Midbrain (tissue), 1 donor: ENCODE results near the gene FABP1.

Experiments
- DNase-seq: peaks from one replicate; lab custom pipeline; 2025; lab: John Stamatoyannopoulos, UW

The FABP1 gene

DNA sequence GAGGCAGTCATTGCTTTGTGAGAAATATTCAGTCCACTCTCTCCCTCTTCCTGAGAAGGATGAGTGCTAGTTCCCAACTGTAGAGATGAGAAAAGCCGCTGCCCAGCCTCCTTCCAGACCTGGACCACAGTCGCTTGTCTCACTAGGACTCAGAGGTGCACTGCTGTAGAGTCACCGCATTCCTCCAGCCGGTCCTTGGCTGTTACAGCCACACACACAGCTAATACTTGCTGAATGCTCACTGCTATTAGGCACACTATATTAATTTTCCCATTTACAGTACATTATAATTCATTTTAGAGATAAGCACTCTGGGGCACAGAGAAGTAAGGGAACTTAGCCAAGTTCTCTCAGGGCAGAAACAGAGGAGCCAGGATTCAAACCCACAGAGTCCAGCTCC, 10.0 kb upstream of the FABP1 start:
- DNase-seq = no peak

DNA sequence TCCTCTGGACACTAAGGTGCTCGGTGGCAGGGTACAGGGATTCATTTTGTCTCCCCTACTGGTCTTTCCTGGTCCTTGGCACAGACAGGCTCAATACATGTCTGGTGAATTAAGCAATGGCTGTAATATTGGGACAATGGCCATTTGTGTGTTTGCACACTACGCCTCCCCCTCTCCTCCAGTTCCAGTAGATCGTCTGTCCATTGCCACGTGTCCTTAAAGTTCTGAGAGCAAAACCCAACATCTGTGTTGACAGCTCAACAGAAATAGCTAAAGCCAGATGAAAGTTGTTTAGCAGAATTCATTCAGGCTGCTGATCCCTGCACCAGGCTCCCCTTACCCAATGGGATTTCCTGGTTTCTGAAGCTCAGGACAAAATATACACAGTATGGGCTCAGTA, 9.0 kb upstream of the FABP1 start:
- peak; percentile 53 for DNase-seq

DNA sequence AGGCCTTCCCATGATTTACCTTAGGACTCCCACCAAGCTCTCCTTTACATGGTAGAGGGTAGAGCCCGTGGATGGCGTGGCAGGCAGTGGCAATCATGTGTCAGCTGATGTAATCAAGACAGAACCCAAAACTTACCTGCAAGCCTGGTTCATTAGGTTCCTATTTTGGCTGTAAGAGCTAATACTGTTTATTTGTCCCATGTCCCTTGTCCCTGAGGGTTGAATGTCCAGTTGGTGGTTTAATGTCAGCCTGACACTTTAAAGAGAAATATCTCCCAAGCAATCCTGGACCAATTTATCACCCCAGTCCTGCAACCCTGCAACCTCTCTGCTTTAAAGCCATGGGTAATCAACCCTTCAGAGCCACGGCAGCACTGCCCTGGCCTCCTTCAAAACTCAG, 6.0 kb upstream of the FABP1 start:
- no peak for DNase-seq

DNA sequence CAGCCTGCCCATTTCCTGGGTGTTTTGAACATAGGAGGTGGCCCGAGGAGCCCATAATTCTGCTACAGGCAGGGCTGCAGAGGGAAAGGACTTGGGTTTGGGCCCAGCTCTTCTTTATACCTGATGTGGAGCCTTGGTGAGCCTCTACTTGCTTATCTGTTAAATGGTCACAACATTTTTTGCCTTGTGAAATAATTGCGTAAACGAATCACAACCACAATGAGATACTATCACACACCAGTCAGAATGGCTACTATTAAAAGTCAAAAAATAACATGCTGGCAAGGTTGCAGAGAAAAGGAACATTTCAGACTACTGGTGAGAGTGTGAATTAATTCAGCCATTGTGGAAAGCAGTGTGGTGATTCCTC, 4.1 kb upstream of the FABP1 start:
- no peak for DNase-seq

DNA sequence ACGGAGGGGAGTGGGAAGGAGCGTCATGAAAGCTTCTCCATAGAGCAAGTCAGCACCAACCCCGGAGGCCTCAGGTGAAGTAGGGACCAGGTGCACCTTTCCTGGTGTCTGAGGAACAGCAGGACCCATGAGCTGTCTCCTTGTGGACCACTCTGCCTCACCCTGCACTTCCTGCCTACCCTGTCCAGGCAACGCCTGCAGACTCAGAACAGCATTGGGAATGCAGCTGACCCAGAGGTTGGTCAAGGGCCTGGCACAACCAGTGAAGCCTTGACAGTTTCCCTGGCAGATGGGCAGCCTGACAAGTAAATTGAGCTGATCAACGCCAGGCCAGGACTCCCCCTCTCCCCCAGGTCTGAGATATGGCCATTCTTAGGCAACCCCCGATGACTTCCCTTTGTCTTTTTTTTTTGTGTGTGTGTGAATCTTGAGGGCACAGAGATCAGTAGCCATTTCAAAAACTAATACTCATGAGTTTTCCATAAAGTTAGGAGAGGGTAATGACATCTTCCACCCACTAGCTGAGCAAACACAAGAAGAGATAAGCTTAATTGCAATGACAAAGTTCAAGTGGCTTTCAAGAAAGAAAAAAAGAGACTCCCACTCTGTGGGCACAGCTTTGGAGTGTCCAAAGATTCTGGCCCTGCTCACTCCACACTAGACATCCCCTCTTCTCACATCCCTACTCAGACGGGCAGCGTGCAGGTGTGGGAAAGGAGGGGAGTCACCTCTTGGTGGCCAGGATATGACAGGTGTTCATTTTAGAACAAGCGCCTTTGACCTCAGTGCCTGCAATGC, 3.5 kb upstream of the FABP1 start:
- no peak for DNase-seq

DNA sequence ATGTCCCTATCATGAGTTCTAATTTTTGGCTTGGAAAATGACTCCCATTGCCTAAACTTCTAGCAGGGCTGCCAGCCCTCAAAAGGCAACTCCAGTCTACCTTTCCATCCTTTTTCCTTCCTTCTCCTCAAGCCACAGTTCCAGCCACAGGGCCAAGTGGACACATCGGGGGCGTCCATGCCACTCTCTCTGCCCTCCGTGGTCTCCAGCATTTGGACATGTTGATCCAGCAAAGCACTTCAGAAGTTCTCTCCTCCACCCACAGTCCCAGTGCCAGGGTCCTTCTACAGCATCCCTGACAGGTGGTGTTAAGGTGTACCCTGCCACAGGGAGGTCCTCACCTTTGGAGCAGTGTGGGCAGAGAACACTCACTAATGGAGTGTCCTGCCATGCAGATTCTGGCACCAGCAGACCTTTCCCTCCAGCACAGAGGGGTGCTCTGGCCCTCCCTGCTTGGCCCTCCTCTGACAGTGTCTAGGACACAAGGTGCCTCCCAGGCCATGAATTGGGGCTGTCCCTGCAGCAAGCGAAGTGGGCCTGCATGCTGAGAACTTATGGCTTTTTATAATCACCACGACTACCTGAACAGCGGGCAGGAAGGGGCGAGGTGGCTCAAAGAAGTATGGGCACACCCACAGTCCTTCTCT, 1.6 kb upstream of the FABP1 start:
- DNase-seq = no peak

DNA sequence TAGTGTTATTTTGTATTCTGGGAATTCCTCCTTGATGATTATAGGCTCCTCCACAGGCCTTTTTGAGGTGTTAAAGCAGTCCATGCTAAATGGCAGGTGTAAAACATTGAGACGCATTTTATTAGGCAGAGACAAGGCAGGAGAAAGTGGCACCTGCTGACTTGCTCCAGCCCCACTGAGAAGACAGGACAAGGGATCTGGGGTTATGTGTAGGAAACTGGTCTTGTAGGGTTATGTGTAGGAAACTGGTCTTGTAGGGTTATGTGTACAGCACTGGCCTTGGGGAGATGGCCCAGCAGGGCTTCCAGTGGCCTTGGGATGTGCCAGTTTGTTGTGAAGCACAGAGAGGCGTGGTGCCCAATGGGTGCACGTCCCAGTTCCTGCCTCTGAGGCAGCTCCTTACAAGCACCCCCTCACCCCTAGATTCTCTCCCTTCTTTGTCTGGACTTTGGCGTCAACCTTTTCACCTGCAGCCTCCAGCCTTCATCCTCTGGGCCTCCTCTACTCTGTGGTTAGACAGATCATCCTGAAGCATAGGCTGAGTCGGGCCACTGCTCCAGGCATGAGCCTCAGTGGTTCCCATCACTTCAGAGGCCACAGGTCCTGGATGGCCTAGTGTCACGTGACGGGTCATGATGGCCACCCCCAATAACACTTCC, 921 bp upstream of the FABP1 start:
- DNase-seq = no peak

DNA sequence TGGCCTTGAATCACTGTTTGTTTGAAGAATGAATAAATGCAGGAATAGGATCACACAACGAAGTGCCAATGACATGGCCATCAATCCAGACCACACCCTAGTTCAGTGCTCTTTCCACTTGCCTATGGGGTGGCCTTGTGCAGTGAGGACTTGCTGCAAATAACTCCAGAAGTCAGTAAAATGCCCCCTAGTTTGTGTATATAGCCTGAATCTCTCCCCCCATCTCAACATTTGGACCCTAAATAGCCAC, 299 bp downstream of the FABP1 start:
- DNase-seq = no peak

DNA sequence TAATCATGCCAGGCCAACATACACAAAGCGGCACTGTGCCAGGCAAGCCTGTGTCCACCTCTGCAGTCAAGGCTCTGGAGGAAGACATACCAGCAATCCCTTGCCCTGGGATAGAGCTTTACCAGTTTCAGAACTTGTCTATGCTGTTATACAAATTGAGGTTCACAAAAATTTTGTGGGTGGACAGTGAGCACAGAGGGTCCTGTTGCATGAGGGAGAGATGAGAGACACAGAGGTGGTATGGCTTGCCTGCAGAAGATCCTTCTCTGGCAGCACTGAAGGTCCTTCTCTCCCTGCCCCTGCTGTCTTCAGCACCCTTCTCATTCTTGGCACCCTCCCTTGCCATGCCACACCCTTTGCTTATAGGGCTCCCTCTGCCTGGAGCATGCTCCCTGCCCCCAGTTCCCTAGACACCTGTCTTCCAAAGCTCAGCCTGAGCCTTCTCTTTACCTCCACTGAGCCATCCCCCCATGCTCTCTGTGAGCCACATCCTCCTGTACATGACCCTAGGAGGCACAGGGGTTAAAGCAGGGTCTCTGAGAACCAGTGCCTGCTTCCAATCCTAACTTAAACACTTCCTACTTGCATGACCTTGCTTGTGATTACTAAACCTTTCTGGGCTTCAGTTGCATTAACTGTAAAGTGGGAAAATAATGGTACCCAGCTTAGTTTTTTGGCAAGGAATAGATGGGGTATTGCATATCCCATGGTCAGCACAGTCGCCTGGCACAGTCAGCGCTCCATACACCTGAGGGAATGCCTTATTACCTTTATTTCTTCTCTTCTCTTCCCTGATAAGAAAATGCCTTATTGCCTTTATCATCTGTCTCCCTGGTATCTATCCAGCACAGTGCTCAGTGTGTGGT, 857 bp downstream of the FABP1 start:
- no peak for DNase-seq

DNA sequence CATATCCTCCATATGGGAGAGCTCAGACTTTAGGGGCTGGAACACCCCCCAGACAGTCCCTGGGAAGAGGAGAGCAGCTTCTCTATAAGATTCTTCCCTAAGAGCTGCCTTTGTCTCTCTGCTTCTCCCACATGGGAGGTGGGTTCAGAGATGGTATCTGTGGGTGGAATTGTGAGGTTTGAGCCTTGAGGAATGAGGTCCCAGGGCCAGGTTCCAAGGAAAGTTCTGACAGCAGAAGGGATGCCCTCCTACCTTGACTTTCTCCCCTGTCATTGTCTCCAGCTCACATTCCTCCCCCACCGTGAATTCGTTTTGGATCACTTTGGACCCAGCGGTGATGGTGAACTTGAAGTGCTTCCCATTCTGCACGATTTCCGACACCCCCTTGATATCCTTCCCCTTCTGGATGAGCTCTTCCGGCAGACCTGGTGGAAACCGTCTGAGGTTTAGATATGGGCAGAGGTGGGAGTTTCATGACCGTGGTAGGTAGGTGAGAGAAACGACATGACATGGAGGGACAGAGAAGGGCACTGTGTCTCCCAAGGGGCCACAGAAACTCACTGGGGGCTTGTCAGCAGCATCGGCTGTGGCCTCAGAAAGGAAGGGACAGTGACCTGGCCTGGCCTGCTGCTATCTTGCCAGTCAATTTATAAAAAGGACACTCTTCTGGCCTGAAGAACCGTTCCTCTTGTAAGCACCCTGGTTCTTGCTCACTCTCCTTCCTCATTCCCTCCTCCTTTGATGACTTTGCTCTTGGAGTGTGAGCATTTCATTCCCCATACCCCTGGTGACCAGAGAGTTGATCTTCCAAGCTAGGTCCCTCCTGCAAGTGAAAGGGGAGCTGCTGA, 1.7 kb downstream of the FABP1 start:
- no peak for DNase-seq

DNA sequence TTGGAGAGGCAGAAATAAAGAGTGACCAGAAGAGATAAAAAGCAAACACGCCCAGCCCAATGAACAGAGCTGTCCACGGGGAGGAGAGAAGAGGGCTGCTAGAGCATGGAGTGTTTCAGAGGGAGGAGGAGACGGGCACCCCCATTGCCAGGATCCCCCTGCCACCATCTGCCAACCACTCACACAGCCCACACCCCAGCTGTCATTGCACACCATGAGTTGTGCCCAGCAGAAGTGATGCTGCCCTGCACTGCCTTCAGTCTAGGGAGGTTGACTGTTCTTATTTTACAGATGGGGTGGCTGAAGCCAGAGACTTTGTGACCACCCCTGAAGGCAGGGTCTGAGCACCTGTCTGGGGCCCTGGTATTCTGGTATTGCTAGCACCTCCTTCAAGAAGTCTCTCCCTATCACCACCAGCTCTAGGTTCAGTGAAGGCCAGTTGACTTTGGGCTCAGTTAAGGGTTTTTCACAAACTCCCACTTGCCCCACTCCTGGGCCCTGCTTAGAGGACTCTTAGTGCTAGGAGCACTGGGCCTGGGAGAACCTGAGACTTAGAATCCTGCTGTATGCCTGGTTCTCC, 2.4 kb downstream of the FABP1 start:
- no peak for DNase-seq

DNA sequence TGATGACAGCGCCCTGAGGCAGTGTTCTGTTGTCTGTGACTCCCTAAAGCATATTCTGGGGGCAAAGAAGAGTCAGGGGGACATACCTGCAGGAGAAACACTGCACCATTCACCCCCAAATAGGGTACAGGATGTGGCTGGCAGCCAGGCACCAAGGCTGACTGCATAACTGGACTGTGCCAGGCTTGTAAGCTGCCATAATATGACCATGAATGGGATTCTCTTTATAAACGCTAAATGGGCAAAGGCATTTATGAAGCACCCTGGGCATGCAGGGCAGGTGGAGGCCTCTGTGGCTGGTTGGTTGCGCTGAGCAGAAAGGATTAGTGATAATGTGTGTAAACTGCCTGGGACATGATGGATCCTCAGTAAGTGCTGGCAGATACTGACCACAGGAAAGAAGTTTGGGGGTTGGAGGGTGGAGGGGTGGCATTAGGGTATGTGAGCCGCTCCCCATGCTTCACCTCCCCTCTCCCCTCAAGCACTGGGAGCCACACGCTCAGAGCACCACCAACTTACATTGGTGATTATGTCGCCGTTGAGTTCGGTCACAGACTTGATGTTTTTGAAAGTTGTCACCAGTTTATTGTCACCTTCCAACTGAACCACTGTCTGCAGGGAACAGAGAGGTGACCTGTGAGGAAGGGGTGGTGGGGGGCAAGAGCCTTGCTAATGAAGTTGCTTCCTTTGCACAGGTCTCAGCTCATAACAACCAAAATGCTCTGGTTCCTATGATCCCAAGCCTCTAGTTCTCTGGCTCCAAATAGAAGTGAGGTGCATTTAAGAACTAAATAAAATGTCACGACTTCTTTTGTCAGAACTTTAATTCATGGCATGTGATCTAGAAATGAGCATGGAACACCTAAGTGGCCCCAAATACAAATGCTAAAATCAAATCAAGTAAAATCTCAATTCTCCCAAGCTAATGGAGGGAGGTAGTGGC, 3.6 kb downstream of the FABP1 start:
- DNase-seq = no peak

DNA sequence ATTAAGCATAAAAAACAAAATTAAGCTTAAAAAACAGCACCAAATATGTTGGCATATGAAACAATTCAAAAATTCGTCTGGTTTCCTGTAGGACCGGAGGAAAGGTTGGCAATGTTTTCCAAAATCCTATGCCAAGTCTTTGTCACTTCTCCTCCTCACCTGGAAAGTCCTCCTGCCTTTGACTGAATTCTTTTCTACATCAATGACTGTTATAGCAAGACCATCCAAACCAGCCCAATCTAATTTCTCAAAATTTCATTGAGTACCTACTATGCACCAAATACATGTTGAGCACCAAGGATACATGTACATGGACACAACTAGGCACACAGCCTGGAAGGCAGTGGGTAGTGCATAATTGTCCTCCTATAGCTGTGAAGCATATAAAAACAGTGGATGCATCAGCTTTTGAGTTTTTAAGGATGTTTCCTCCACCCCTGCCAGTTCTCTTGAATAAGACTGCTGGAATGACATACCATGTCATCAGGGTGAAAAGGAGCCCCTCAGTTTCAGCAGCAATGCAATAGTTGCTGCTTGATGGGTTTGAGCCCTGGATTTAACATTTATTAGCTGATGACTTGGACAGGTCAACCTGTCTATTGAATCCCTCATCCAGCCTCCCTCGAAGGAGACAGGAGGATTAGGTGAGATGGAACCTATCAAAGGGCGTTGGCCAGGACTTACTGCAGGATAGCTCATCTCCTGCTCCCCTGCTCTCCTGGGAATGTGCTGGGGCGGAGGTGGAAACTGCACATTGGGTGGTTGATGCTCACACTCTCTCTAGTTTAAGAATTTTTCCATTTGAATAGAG, 4.5 kb downstream of the FABP1 start:
- DNase-seq = no peak

DNA sequence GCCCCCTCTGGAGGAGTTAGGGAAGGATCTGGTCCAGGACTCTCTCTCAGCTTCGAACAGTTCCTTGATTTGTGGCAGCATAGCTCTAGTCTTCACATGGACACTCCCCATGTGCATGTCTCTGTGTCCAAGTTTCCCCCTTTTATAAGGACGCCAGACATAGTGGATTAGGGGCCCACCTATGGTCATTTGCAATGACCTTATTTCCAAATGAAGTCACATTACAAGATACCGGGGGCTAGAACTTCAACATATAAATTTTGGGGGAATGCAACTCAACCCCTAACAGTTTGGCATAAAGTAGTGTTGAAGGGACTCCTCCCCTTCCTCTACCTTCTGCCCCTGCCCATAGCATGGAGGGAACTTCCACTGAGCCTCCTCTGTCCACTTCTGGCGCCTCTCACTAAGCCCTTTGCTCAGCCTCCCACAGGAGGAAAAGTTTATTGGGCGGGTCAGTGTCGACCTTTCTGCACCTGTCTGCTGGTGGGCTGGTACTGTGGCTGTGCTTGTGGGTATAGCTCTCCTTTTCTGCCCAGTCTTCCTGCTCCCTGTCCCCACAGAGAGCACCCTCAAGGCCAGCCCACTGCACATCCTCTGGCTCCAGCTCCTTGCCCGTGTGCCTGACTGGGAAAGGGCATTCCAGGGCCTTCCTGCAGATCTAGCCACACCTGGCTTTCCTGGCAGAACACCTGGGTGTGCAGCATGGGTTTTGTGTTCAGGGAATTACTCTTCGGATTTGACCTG, 5.5 kb downstream of the FABP1 start:
- DNase-seq = no peak

DNA sequence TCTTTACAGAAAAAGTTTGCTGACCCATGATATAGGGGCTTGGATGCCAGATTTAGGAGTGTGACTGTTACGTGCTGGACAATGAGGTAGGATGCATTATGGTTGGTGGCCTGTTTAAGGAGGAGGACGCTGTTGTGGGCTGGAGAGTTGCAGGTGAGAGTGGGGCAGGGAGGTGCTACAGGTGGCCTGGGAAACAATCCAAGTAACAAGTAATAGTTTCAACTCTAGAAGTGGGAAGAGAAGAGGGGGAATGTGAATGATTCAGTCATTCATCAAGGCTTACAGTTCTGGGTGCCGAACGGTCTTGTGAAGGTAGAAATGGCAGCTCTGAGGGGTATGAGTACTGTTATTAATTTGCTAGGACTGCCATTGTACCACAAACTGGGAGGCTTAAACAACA, 6.2 kb downstream of the FABP1 start:
- no peak for DNase-seq

DNA sequence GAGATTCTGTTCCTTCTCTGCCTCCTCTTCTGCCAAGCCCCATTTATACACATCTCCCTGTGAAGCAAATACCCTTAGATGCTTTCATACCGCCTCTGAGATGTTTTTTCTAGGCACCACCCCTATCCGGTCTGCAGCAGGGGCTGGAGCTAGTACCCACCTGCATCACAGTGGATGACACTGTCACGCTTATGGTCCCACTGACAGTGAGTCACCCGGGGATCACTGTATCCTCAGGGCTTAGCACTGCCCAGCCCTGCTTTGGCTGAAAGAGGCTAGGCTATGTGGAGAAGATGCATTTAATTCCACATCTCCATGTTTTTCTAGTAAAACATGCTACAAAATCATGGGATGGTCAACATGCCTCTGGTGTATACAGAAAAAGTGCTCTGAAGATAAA, 9.9 kb downstream of the FABP1 start:
- DNase-seq = no peak

DNA sequence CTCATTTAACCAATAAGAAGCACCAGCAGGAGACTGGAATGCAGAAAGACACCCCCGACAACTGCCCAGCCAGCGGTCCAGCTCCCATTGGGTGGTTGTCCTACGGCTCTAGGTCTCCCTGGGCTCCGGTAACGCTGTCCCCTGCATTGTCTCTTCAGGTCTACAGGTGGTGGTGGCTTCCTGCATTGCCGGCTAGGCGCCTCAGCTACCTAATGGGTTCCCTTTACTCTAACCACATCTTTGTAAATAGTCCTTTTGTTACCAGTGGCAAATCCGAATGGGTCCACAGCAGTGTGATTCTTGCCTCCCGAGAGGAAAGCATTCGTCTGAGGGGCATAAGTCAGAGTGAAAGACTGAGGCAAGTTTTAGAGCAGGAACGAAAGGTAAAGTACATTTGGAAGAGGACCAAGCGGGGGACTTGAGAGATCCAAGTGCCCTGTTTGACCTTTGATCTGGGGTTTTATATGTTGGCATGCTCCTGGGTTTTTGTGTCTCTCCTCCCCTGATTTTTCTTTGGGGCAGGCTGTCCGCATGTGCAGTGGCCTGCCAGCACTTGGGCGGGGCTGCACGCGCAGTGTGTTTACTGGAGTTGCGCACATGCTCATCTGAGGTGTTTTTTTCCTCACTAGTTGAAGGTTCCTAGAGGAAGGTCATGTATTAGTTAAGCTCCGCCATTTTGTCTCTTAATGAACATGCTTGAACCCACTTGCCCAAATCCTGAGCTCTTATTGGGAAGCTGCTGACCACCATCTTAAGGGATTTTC, 11.0 kb downstream of the FABP1 start:
- DNase-seq = no peak
